RPMI7951 (cell line): ENCODE measurements around the gene PLCD1. TPM values are rescaled to one million over a fixed set of nuclear protein-coding genes. Genes with fewer than 3 reads are reported as not detected.
"Not testable (repeated sequence)": the region's sequence is repeated elsewhere in the genome, so short reads cannot be mapped to it uniquely, and the experiment has no call there.

Source experiments
- DNase-seq: peaks from one replicate; pipeline ENCODE4 v3.0.0-alpha.2; 2012; ENCODE audit warnings: low read depth
- total RNA-seq: library from RNA; depleted of rRNA; stranded (reverse); fragments of >200 nt; shearing (Covaris generic); gene quantifications from 2 replicates; pipeline ENCODE4 v1.2.3, GENCODE V29; 2014

Gene PLCD1
- total RNA-seq, 1 experiment from 2014 or later = 4.1 TPM

DNA sequence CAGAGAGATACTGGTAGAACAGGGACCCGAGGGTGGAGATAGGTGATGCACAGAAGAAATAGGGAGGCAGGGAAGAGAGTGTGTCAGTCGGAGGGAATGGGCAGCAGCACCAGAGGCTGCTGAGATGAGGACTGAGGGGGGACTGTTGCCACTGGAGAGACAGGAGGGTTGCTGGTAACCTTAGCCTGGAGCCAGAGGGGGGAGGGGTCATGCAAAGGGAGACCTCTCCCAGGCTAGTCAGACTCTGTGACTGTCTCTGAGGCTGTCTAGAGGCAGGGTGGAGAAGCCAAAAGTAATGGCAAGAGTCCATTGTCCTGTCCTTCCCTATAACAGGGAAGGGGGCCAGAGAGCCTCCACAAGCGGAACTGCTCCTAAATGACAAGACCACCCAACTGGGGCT is 7.5 kb upstream of the PLCD1 start:
- no peak for DNase-seq

DNA sequence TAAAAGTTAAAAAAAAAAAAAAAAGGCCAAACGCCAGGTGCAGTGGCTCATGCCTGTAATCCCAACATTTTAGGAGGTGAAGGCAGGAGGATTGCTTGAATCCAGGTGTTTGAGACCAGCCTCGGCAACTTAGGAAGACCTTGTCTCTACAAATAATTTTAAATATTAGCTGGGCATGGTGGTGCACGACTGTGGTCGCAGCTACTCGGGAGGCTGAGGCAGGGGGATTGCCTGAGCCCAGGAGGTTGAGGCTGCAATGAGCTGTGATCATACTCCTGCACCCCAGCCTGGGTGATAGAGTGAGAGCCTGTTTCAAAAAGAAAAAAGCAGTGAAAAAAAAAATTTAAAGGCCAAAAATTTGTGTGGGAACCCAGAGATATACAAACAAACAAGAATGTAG is 6.8 kb upstream of the PLCD1 start:
- DNase-seq = no peak

DNA sequence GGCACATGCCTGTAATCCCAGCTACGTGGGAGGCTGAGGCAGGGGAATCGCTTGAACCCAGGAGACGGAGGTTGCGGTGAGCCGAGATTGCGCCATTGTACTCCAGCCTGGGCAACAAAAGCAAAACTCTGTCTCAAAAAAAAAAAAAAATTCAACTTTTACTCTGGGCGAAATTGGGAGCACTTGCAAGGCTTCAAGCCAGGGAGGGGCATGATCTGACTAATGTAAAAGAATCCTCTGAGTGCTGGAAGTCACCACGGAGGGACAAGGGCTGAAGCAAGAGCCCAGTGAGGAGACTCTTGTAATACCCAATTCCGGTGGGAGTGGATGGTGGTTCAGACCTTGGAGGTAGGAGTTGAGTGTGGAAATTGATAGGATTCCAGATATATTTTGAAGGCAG is 4.9 kb upstream of the PLCD1 start:
- not testable (repeated sequence) for DNase-seq

DNA sequence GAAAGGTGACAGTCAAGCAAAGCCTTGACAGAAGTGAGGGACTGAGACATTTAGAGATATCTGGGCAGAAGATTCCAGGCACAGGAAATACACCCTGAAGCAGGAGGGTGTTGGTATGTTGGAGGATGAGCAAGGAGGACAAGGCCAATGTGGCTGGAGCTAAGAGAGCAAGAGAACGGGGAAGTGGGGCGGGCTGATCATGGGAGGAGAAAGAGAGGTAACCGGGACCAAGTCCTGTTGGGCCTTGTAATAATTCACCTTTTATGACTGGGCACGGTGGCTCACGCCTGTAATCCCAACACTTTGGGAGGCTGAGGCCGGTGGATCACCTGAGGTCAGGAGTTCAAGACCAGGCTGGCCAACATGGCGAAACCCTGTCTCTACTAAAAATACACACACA is 4.1 kb upstream of the PLCD1 start:
- DNase-seq = not testable (repeated sequence)

DNA sequence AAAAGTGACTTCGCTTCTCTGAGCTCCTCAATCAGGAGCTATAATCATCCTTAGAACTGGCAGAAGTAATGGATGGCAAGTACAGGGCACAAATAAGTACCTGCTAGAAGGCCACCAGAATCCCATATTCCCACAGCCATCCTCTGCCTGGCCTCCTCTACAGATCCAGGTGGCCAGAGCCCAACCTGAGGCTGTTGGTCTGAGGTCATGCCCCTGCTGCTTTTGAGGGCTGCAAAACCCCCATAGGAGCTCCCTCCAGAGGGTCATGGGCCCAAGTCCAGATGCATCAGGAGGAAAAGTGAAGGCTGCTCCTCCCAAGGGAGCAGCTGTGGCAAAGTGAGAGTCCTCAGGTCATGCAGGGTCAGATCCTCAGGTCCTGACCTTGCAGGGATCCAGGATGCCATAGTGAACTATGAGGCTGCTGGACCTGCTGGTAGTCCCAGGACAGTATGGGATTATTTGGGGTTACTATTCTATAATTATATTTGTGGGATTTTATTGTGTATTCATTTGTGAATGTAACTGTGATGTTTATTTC is 3.0 kb upstream of the PLCD1 start:
- no peak for DNase-seq

DNA sequence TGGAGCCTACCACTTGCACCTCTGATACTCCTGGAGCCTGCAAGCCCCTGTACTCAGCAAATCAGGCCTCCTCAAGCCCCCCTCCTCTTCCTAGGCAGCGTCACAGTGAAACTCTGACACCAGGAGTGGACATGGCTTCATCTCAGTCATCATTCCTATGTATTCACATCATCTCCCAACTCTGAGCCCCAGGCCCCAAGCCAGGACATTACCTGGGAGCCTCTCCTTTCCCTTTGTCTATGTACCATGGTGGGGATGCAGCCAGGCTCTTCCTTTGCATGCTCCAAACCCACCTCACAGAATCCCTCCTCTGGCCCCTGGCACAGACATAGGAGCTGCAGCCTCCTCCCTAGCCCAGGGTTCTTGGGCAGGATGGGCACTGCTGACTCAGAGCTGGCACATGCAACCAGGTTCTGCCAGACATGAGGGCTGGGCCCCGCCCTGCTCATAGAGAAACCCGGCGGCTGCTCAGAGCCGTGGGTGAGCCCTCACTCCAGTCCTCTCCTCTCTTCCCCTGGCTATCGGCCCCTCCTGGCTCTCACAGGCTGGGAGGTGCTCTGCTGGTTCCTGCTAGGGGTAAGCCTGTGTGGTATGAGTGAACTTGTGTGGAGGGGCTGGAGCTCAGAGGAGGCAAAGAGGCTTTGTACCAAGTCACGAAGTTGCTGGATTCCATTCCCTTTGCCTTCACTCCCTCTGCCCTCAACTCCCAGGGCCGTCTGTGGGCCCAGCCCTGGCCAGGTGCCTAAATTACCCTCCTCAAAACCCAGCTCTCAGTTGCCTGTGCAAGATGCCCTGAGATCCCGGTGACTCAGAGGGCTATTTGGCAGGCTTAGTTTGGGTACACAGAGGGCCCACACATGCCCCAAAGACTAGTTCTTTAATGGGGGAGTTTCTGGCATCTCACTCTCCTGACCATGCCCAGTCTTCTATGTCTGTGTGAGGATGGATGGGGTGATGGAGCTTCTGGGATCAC is 1.9 kb upstream of the PLCD1 start:
- peak; percentile 71 for DNase-seq

DNA sequence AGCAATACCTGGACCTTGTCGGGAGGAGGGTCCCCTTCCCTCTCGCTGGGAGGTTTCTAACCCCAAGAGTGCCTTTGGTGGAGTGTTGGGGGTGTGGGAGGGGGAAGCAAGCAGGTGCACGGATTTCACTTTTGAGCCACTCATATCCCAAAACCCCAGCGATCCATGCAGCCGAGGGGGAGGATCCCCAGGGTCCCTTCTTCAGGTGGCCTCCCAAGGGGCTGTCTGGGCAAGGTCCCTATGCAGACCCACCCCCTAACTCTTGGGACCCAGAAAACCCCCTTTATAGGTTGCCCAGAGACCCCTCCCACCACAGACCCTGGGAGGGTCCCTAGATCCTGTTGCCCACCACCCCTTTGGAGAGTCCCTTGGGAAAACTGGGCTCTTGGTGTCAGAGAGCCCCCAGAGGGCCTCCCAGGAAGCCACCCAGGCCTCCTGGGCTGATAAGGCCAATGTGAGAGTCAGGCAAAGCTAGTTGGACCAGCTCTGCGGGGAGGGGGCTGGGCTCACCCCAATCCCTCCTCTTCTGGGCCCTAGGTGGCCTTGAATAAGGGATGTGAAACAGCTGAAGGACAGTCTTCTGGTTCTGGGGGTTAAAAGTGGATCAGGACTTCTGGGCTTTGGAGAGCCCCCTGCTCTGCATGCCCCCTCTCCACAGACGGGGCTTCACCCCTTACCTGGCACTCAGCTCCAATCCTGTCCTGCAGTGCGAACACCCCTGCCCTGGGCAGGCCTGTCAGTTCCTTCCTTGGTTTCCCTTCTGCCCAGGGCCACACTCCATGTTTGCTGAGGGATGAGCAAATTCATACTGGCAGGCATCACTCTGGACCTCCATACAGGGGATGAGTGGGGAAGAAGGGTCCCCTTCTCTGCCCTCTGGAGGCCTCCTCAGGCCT is 932 bp upstream of the PLCD1 start:
- DNase-seq = no peak

DNA sequence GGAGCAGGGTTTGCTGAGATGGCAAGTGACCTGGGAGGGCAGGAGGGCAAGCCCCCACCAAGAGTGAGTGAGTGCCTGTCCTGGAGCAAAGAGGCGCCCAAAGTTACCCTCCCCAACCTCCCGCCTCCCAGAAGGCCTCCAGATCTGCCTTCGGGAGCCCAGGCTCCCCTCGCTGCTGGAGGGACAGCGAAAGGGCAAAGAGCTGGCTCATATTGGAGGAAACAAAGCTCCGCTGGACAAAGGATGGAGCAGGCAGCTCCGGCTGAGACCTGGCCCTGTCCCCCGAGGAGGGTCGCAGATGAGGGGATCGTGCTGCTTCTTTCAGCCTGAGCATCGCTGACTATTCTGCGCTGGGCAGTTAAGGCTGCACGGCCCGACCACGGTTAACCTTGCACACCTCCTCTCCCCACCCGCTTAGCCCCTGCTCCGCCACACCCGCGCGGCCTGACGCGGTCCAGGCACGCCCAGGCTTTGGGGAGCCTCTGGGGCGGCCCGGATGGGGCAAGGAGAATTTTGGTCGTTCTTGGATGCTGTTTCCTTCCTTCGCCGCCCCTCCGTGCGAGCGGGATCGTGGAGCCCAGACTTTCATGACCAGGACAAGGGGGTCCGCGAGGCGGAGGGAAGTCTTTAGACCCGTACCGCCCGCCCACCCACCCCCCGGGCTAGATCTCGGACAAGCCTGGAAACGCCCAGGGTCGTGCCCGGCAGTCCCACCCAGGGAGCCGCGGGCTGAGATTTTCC is 651 bp downstream of the PLCD1 start:
- DNase-seq = no peak

DNA sequence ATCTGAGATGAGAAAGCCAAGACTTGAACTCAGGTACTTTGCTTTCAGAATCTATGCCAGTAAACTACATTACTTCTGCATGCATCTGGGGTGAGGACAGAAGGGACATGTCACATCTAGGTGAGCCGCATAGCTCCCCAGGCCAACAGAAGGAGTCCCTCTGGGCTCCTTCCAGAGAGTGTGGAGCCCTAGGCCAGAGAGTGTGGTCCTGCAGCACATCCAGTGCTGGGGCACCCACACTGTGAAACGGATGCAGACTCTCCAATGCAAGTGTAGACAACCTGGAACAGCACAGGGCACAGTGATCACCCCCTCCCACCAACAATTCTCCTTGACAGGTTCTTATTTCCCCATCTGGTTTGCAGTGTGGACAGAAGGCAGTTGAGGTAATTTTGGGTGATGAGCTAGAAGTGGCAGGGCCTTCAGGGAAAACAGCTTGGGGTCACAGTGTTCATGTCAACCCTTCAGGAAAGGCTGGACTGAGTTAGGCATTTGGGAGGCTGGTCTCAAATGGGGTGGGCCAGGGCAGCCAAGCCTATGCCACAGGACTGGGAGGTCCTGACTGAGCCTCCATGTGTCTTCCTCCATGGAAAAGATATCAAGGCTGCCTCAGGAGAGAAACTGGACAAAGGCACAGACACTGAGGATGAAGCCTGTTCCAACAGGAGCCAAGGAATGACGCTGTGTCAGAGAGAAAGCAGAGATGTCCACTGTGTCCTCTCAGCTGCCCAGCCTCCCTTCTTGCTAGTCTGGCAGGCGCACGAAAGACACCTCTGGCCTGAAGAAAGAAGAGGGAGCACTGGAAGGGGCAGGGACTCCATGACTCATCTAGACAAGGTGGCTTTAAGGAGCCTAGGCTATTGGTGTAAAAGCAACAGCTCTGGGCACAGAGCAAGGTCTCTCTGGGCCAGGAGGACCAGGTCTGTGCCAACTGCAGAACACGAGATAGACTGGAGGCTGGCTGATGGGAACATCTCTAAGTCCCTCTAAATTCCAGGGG is 1.7 kb downstream of the PLCD1 start:
- DNase-seq = no peak

DNA sequence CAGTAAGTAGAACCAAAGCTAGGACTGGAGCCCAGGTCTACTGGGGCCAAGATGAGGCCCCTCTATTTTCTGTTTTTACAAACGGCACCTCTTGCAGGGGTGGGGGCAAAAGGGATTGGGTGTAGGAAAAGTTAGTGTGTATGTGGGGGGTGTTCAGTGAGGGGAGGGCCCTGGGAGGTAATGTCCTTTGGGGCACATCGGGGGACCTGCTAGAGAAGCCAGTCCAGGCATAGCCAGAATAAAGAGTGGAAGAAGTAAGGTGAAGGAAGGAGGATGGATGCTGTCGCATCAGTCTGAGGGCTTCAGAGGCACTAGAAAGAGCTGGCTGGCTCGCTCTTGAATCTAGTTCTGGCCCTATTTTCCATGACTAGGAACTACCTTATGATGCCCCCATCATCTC is 2.6 kb downstream of the PLCD1 start:
- DNase-seq = no peak

DNA sequence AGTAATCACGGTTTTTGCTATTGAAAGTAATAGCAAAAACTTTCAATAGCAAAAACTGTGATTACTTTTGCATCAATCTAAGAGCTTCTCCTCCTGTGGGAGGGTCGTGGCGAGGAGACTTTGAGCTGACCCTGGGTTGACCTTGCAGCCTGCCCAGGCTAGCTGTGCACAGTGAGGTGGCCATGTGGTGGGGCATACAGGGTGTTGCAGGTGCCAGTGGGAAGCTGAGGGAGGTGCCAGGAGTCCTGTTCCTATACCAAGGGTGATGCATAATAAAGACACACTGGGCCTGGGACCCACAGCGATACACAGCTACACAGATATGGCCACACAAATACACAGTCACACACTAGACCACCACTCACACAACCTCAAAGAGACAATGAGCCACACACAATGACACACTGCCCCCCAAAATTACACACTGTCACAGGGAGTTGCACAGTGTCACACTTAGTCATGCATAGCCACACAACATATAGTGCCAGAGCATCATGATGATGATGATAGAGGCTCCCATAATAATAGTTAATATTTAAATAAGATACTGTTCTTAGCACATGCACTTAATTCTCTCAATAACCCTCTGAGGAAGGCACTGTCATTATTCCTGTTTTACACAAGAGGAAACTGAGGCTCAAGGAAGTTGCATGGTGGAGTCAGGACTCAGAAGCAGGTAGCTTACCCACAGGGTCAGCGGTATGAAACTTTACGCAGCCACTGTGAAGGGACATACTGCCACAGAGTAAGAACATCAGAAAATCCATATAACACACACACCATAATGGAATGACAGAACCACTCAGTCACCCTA is 6.3 kb downstream of the PLCD1 start:
- DNase-seq = no peak

DNA sequence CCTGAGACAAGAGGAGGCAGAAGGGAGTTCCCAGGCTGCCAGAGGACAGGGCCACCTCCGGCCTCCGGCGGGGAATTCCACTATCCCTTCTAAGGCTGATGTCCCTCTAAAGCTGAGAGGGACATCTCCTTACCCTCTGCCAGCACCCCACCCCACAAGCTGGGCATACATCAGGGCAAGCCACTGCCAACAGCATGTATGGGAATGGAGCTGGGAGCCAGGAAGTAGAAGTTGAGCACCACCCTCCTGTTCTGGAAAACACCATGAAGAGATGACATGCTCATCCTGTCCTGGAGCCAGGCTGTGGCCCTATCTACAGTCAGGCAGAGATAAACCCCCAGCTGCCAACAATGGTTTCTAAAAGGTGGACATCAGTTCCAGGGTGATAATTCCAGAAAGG is 7.1 kb downstream of the PLCD1 start:
- no peak for DNase-seq

DNA sequence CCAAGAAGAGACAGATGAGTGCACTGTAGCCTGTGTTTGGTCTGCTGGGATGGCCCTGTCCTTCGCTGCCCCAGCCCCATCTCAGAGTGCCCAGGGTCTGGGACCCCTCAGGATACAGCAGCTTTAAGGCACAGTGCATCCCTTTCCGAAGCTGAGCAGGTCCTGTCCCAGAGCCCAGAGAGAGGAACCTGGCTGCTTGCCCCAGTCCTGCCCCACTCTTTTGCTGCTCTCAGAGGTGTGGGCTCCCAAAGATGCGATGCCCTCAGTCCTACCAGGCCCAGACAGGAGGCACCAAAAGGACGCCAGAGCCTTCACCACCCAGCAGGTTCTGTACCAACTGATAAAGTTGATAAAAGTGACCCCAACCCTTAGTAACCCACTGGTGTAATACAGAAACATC is 8.2 kb downstream of the PLCD1 start:
- no peak for DNase-seq

DNA sequence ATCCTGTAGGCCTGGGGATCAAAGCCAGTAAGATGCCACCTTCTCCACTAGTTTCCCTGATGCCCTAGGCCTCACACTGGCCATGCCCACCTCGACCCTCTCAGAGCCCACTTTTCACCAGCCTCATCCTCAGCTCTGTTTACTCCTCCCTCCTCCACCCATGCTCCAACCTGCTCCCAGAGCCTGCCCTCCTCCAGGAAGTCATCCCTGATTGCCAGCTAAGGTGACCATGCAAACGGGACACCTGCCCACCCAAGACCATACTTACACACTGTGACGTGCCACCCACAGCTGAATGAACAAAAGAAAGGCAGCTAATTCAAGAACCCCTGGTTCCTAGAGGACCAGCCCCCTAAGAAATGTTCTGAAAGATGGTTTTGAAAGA is 9.1 kb downstream of the PLCD1 start:
- DNase-seq = no peak

DNA sequence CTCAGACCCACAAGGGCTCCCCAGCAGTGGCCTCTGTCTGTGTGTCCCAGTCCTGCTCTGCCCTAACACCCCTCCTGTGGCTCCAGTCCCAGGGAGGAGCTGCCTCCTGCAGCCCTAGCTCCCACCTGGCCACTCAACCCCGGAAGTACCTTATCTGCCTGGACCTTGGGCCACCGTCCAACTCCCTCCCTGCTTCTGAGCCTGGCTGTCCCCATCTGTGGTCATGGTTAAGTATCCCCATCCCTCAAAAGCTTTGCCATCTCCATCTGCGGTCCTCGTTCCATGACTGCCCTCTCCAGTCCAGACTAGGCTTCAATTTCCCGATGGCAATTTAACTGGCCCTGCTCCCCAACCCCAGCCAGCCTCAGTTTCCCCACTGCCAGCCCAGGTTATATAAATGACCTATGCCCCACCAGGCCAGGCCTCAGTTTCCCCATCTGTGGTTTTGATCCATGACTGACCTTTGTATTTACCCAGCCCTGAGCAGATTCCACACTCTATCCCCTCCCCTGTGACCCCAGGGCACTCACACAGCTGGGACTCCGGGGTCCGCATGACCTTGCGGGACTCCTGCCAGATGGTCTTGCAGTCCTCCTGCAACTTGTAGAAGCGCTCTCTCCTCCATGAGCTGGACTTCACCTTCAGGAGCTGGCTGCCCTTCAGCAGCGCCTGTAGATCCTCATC is 9.6 kb downstream of the PLCD1 start:
- no peak for DNase-seq

DNA sequence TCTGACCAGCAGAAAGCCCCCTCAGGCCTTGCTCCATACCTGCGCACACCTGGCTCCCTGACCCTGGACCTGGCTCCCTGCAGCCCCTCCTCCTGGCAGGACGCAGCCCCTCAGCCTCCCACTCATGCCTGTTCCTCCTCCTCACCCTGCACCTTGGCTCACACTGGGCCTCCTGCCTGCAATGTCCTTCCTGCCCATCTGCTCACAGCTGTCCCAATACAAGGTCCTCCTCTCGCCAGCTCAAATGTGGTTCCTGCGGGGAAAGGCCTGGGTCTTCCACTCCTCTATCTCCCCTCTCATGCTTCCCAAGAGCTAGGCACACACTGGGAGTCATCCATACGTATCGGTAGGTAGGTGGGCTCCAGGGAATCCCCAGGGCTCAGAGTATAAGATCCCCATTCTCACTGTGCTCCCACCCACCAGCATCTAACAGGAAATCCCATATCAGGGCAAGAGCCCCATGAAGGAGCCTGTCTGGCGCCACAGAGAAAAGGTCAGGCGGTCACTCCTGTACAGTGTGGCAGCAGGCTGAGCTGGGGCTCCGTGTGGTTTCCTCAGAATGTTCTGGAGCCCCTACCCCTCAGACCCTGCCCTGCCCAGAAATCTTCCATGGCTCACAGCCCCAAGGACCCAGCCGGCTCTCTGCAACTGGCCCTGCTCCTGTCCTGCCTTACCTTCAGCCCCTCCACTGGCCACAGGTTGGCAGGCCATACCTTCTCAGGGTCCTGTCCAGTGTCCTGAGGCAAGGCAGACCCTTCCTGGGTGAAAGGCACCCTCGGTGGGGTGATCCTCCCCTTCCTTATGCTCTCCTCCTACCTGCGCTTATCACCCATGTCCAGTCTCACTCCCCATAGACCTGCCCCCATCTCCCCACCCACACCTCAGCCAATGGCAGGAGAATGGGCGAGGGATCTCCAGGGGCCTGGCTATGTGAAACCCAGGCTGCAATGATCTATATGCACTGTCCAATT is 10.9 kb downstream of the PLCD1 start:
- DNase-seq = no peak

DNA sequence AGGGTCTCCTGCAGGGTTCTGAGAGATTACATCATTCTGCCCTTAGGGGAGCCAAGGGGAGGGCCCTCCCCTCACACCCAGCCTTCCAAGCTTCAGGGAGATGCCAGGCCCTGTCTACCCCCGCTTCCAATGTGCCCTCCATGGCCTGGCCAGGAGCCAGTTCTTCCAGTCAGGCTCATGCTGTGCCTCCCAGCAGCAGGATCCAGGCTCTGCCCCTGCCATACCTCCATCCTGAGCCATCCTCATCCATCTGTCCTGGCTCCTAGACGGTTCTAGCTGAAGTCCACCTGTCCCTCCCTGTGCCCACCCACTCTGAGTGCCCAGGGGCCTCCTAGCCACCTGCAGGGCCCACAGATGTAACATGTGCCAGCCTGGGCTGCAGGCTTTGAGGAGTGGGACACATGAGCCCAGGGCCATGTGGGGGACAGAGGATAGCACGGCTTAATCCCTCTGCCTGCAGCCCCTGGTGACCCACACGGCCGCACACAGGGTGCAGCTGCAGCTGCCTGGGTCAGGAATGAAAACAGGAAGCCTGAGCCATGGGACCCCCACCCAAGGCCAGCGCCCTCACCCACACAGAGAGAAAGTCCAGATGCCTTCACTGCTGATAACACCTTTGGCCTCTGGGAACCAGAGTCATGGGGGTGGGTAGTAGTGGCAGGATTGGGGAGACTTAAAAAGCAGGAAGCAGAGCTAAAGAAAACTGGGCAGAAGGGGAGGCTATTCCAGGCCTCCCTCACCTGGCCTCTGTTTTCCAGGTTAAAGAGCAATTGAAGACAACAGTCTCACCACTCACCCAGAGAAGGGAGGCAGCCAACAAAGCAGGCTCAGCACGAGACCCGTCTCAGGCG is 11.8 kb downstream of the PLCD1 start:
- DNase-seq = no peak
